ENCODE results near the gene MATN4. TPM values are rescaled to one million over a fixed set of nuclear protein-coding genes. Genes with fewer than 3 reads are reported as not detected.
A peak's percentile ranks its signal among the peaks of the same experiment; 100 is the strongest.

The MATN4 gene
- total and polyA plus RNA-seq, 2 of the 13 experiments (the other 11 are each of a cell fraction or from before 2014, with no cell fraction given): not detected

GRCh38 chr20:45343532-45344167, 35.6 kb upstream of the MATN4 start (continued):
- TF ChIP-seq STAT6 (CRISPR knock-in tag; IDR thresholded peaks at IDR 0.05; ENCODE audit: borderline replicate concordance): 0 out of 2 replicates have a peak, but pooled peaks have one; percentile 83
- no peak; the same call in 1 of the 2 replicates for TF ChIP-seq PHF21A (CRISPR knock-in tag; IDR thresholded peaks at IDR 0.05)
- no peak for TF ChIP-seq ZNF24 (IDR thresholded peaks at IDR 0.05)
- TF ChIP-seq ZNF44 (CRISPR knock-in tag; IDR thresholded peaks at IDR 0.05): no peak
- no peak for TF ChIP-seq ZNF766 (CRISPR knock-in tag; IDR thresholded peaks at IDR 0.05; ENCODE audit: borderline replicate concordance)
- no peak for TF ChIP-seq ZNF501 (CRISPR knock-in tag; IDR thresholded peaks at IDR 0.05)
- TF ChIP-seq ZNF597 (CRISPR knock-in tag; IDR thresholded peaks at IDR 0.05): no peak
- no peak for TF ChIP-seq ARID5B (CRISPR knock-in tag; IDR thresholded peaks at IDR 0.05)
- no peak for TF ChIP-seq HINFP (CRISPR knock-in tag; IDR thresholded peaks at IDR 0.05; ENCODE audit: low read depth)
- TF ChIP-seq ATF7 (IDR thresholded peaks at IDR 0.05): no peak
- TF ChIP-seq ATF7 (CRISPR knock-in tag; IDR thresholded peaks at IDR 0.05): no peak
- no peak for TF ChIP-seq ZBTB42 (CRISPR knock-in tag; IDR thresholded peaks at IDR 0.05)
- no peak for TF ChIP-seq IRF1 (CRISPR knock-in tag; IDR thresholded peaks at IDR 0.05; ENCODE audit: low read depth)
- no peak for TF ChIP-seq SUZ12 (IDR thresholded peaks at IDR 0.05; ENCODE audit: low read depth, low read length)
- no peak for TF ChIP-seq JUND (CRISPR knock-in tag; IDR thresholded peaks at IDR 0.05)
- TF ChIP-seq ZSCAN25 (CRISPR knock-in tag; IDR thresholded peaks at IDR 0.05): no peak
- peak; percentile 80 for TF ChIP-seq ZNF350 (CRISPR knock-in tag; IDR thresholded peaks at IDR 0.05; ENCODE audit: borderline replicate concordance, low read depth)
- TF ChIP-seq LBX2 (CRISPR knock-in tag; IDR thresholded peaks at IDR 0.05; ENCODE audit: borderline replicate concordance): no peak
- no peak for TF ChIP-seq HOXA5 (CRISPR knock-in tag; IDR thresholded peaks at IDR 0.05)
